HepG2 (cell line): Measurements from ENCODE around the gene DIS3L2. TPM values are rescaled to one million over a fixed set of nuclear protein-coding genes. Genes with fewer than 3 reads are reported as not detected.
A peak's percentile ranks its signal among the peaks of the same experiment; 100 is the strongest.

ENCODE experiments used
- ATAC-seq: fragments of 200-7000 bp; cut with Tn5 transposase; 3 replicates; pipeline ENCODE4 v1.9.1; 2020; ENCODE audit warnings: mild to moderate bottlenecking, moderate library complexity
- BruUV-seq: library from RNA; stranded (reverse); fragments of 400-500 nt; replicated peaks from 2 replicates; lab custom pipeline; 2021; lab: Mats Ljungman, UMichigan
- CTCF ChIA-PET: fragments of 300-600 bp; formaldehyde crosslinking; extraction: SDS; loops from one replicate; lab custom pipeline; 2021; ENCODE audit warnings: low total read pairs, inconsistent platforms, low intra/inter-chr PET ratio; lab: Yijun Ruan, JAX
- POLR2A ChIA-PET: fragments of 350-600 bp; sonication (Branson Sonifier 250); formaldehyde crosslinking; loops from one replicate; lab custom pipeline; 2020; ENCODE audit warnings: antibody characterized with exemption, inconsistent platforms; lab: Yijun Ruan, JAX
- DNase-seq: peaks from one replicate; pipeline ENCODE4 v3.0.0-alpha.2; 2015; ENCODE audit warnings: low spot score
- FAIRE-seq: peaks from 3 replicates; lab custom pipeline; 2011; peaks lifted over from hg19 to GRCh38; lab: Jason Lieb, UNC
- H2AFZ ChIP-seq: one replicate; pipeline ENCODE4 v1.6.1; 2011; ENCODE audit warnings: low read length, inconsistent platforms
- H3K27ac ChIP-seq: fragments of 300-600 bp; 3 replicates; pipeline ENCODE4 v1.8.0; 2011; ENCODE audit warnings: mixed run types, mild to moderate bottlenecking, mixed read lengths, low read length, inconsistent platforms; ENCODE audit not compliant: insufficient read depth; ENCODE audit errors: extremely low read length
- H3K27me3 ChIP-seq, 2 experiments: fragments of 200-600 bp in 1 of 2; 2 replicates in 1 of 2; 3 replicates in 1 of 2; pipeline versions ENCODE4 v1.6.0 to v1.8.0; 2011; ENCODE audit warnings: low read length in 2 of 2, mild to moderate bottlenecking in 2 of 2, moderate library complexity in 2 of 2, inconsistent platforms in 1 of 2; ENCODE audit not compliant: insufficient read depth in 2 of 2, control insufficient read depth in 1 of 2
- H3K36me3 ChIP-seq, 2 experiments: fragments of 200-600 bp in 1 of 2; replicated peaks in 1 of 2; 2 replicates in 1 of 2; 3 replicates in 1 of 2; pipeline versions ENCODE4 v1.5.1 to v1.8.0; 2011; ENCODE audit warnings: low read length in 2 of 2, inconsistent platforms in 1 of 2; ENCODE audit not compliant: insufficient read depth in 2 of 2, control insufficient read depth in 1 of 2
- H3K4me1 ChIP-seq: 2 replicates; pipeline ENCODE4 v1.5.1; 2012; ENCODE audit warnings: low read length, inconsistent platforms; ENCODE audit not compliant: insufficient read depth
- H3K4me2 ChIP-seq: 2 replicates; pipeline ENCODE4 v1.6.0; 2011; ENCODE audit warnings: low read depth, low read length, inconsistent platforms
- H3K4me3 ChIP-seq, 3 experiments: fragments of 200-600 bp in 1 of 3; sonication (generic), shearing (Covaris generic) in 1 of 3; replicated peaks in 1 of 3; 2 replicates each; pipeline ENCODE4 v1.5.1; 2011 to 2016; ENCODE audit warnings: low read length in 3 of 3, inconsistent platforms in 2 of 3, low read depth in 2 of 3, mild to moderate bottlenecking in 2 of 3, control low read depth in 1 of 3, mixed read lengths in 1 of 3; ENCODE audit not compliant: insufficient read depth in 1 of 3
- H3K79me2 ChIP-seq: one replicate; pipeline ENCODE4 v1.6.1; 2011; ENCODE audit warnings: low read length, inconsistent platforms; ENCODE audit not compliant: insufficient read depth
- H3K9ac ChIP-seq: 2 replicates; pipeline ENCODE4 v1.6.0; 2011; ENCODE audit warnings: mild to moderate bottlenecking, low read depth, low read length, inconsistent platforms; ENCODE audit not compliant: insufficient read depth
- H3K9me3 ChIP-seq: 2 replicates; pipeline ENCODE4 v1.5.1; 2012; ENCODE audit warnings: mild to moderate bottlenecking, low read length
- H4K20me1 ChIP-seq: 2 replicates; pipeline ENCODE4 v1.6.0; 2011; ENCODE audit warnings: inconsistent platforms, mild to moderate bottlenecking, low read length, moderate library complexity; ENCODE audit not compliant: insufficient read depth
- CEBPG ChIP-seq: IDR thresholded peaks from 2 replicates; pipeline ENCODE4 v1.6.1; 2016
- DR1 ChIP-seq: sonication (generic); formaldehyde crosslinking; IDR thresholded peaks from 2 replicates; pipeline ENCODE4 v1.8.0; 2021; ENCODE audit warnings: mild to moderate bottlenecking, missing genetic modification reagents, inconsistent platforms
- GTF3A ChIP-seq: sonication (generic); formaldehyde crosslinking; conservative IDR thresholded peaks from 2 replicates; pipeline ENCODE4 v1.4.0; 2020; ENCODE audit warnings: mild to moderate bottlenecking, missing genetic modification reagents
- MTERF4 ChIP-seq: sonication (generic); formaldehyde crosslinking; IDR thresholded peaks from 2 replicates; pipeline ENCODE4 v1.8.0; 2023; ENCODE audit warnings: mild to moderate bottlenecking, missing genetic modification reagents
- NFKBIZ ChIP-seq: IDR thresholded peaks from 2 replicates; pipeline ENCODE4 v1.6.1; 2018; ENCODE audit warnings: missing genetic modification reagents, missing compliant biosample characterization
- NR1H2 ChIP-seq: sonication (generic); formaldehyde crosslinking; IDR thresholded peaks from 2 replicates; pipeline ENCODE4 v1.8.1; 2022; ENCODE audit warnings: low read depth, missing genetic modification reagents, borderline replicate concordance
- PRDM10 ChIP-seq: sonication (generic); formaldehyde crosslinking; IDR thresholded peaks from 2 replicates; pipeline ENCODE4 v1.4.0; 2020; ENCODE audit warnings: low read depth, missing genetic modification reagents
- TSC22D2 ChIP-seq: sonication (generic); formaldehyde crosslinking; IDR thresholded peaks from 2 replicates; pipeline ENCODE4 v1.5.1; 2020; ENCODE audit warnings: missing genetic modification reagents, mild to moderate bottlenecking, borderline replicate concordance
- XBP1 ChIP-seq: sonication (generic); formaldehyde crosslinking; IDR thresholded peaks from 2 replicates; pipeline ENCODE4 v1.5.0; 2020; ENCODE audit warnings: missing genetic modification reagents
- ZFP82 ChIP-seq: sonication (generic); formaldehyde crosslinking; IDR thresholded peaks from 2 replicates; pipeline ENCODE4 v1.5.1; 2020; ENCODE audit warnings: mild to moderate bottlenecking, missing genetic modification reagents, borderline replicate concordance
- ZHX1 ChIP-seq: sonication (generic); formaldehyde crosslinking; IDR thresholded peaks from 2 replicates; pipeline ENCODE4 v1.8.1; 2022; ENCODE audit warnings: low read depth, mild to moderate bottlenecking, missing genetic modification reagents
- ZNF180 ChIP-seq: sonication (generic); formaldehyde crosslinking; IDR thresholded peaks from 2 replicates; pipeline ENCODE4 v1.4.0; 2020; ENCODE audit warnings: low read depth, missing genetic modification reagents, borderline replicate concordance
- ZNF567 ChIP-seq: sonication (generic); formaldehyde crosslinking; IDR thresholded peaks from 2 replicates; pipeline ENCODE4 v1.8.1; 2023; ENCODE audit warnings: mild to moderate bottlenecking, missing genetic modification reagents, borderline replicate concordance
- ZNF615 ChIP-seq: sonication (generic); formaldehyde crosslinking; IDR thresholded peaks from 2 replicates; pipeline ENCODE4 v1.5.0; 2020; ENCODE audit warnings: mild to moderate bottlenecking, missing genetic modification reagents, borderline replicate concordance
- WGBS: methylation state at CpG from one replicate; pipeline ENCODE4 v1.1.6; 2017; ENCODE audit warnings: low lambda C conversion rate; 5-methylcytosine and 5-hydroxymethylcytosine counted together
- in situ Hi-C: cut with HindIII; loops from 2 replicates; pipeline ENCODE4 v1.10.0; 2017; ENCODE audit warnings: low pct_unique_long_range_greater_than_20kb; ENCODE audit not compliant: extremely low pct_ligation_motif_present
- intact Hi-C: fragments of 100-400 bp; cut with micrococcal nuclease; formaldehyde crosslinking; loops from one replicate; pipeline ENCODE4 v1.10.0; 2022; ENCODE audit not compliant: unreplicated experiment
- polyA plus RNA-seq, 8 experiments: library from polyadenylated mRNA; depleted of rRNA in 3 of 8; stranded (reverse) in 7 of 8; unstranded in 1 of 8; fragments of >200 nt; fragmentation: Illumina TruSeq in 4 of 8; extraction: Trizol in 4 of 8; gene quantifications; 2 replicates each; pipeline versions ENCODE4 v1.2.1 to v1.2.3, GENCODE V29; 2011 to 2016; ENCODE audit warnings: low read depth in 4 of 8, missing spikeins in 1 of 8, mixed read lengths in 1 of 8; ENCODE audit not compliant: insufficient read depth in 1 of 8
- total RNA-seq, 5 experiments: library from RNA; depleted of rRNA; stranded (reverse); fragments of >200 nt; fragmentation: Illumina TruSeq; extraction: Trizol; gene quantifications; 2 replicates each; pipeline ENCODE4 v1.2.3, GENCODE V29; 2016; ENCODE audit warnings: low read depth in 1 of 5

The DIS3L2 gene
- total and polyA plus RNA-seq, 2 of the 13 experiments (the other 11 are each of a cell fraction or from before 2014, with no cell fraction given) = 7.0 to 23.9 TPM

- TF ChIP-seq MTERF4 (CRISPR knock-in tag) (no peak), ZNF615 (CRISPR knock-in tag) (no peak), ZFP82 (no peak), NFKBIZ (CRISPR knock-in tag) (no peak), TSC22D2 (no peak), XBP1 (no peak)
Observed at GRCh38 chr2:232203166-232203891, 241.8 kb downstream of the DIS3L2 start (continued).

GRCh38 chr2:232203936-232204335, 242.4 kb downstream of the DIS3L2 start:
- POLR2A ChIA-PET = no interaction called here
- intact Hi-C loops = no loop called here
- TF ChIP-seq GTF3A (CRISPR knock-in tag) (no peak), ZHX1 (CRISPR knock-in tag) (no peak), CEBPG (no peak), NR1H2 (CRISPR knock-in tag) (no peak), ZNF567 (CRISPR knock-in tag) (no peak), DR1 (CRISPR knock-in tag) (no peak), PRDM10 (CRISPR knock-in tag) (no peak), ZNF180 (CRISPR knock-in tag) (no peak)

More at GRCh38 chr2:232203936-232204335, 242.4 kb downstream of the DIS3L2 start:
- Histone ChIP-seq H3K27me3 (no peaks in the 10 kb centered on the region), H4K20me1 (no peaks in the 10 kb centered on the region), H3K9me3 (no peaks in the 10 kb centered on the region), H3K4me3 (no peak overlapping the region), H3K9ac (no peak overlapping the region), H2AFZ (no peak overlapping the region), H3K79me2 (no peaks in the 10 kb centered on the region), H3K36me3 (0 out of 5 replicates have a peak, but pooled peaks cover 0 to 3% of the 10 kb centered on the region in 2 experiments), H3K4me1 (peaks cover 12% of the 10 kb centered on the region), H3K4me2 (no peak overlapping the region), H3K27ac (peak overlapping the region; percentile 22)
- FAIRE-seq (no peak), DNase-seq (no peak), ATAC-seq (no peak; the same call in 2 of the 3 replicates)
- in situ Hi-C loops = no loop called here
- CTCF ChIA-PET = no interaction called here
- 94% methylated on average over 5 of the region's 5 CpGs for WGBS
- no TSS peak for BruUV-seq
